Measurements from ENCODE around the gene MOB3A.

GRCh38 chr19:2114821-2115220, 18.7 kb upstream of the MOB3A start:
- no peak for TF ChIP-seq POLR2A (IDR thresholded peaks at IDR 0.05)
- no peak for TF ChIP-seq CTCF (IDR thresholded peaks at IDR 0.05)
